ENCODE results near the gene LOXL1. TPM values are rescaled to one million over a fixed set of nuclear protein-coding genes. Genes with fewer than 3 reads are reported as not detected.

The LOXL1 gene
- polyA plus RNA-seq, 1 donor from 2014 or later = 2.1 TPM

GRCh38 chr15:73982222-73982962, 56.1 kb downstream of the LOXL1 start:
- Histone ChIP-seq H3K27ac (ENCODE audit: low read length) (no peak overlapping the region), H3K9me2 (ENCODE audit: insufficient read depth, low read length) (no peaks in the 10 kb centered on the region), H3F3A (ENCODE audit: insufficient read depth, low read length, poor library complexity, severe bottlenecking) (no peaks in the 10 kb centered on the region), H3K36me3 (ENCODE audit: insufficient read depth, low read length) (no peaks in the 10 kb centered on the region), H3K27me3 (ENCODE audit: insufficient read depth, low read depth, low read length) (no peaks in the 10 kb centered on the region), H3K79me2 (replicated peaks; ENCODE audit: insufficient read depth, low read length) (no peaks in the 10 kb centered on the region), H3K4me3 (ENCODE audit: low read length) (no peak overlapping the region), H3K4me2 (ENCODE audit: low read length) (no peak overlapping the region), H3K9ac (ENCODE audit: low read length) (no peak overlapping the region), H3K9me3 (ENCODE audit: low read length) (no peaks in the 10 kb centered on the region), H4K20me1 (ENCODE audit: insufficient read depth) (no peaks in the 10 kb centered on the region), H2AFZ (ENCODE audit: low read depth, low read length) (no peak overlapping the region)
- TF ChIP-seq SMC3 (conservative IDR thresholded peaks at IDR 0.05; ENCODE audit: poor library complexity) (no peak), POLR2AphosphoS5 (IDR thresholded peaks at IDR 0.05) (no peak), MXI1 (conservative IDR thresholded peaks at IDR 0.05; ENCODE audit: poor library complexity, severe bottlenecking) (no peak), EP300 (conservative IDR thresholded peaks at IDR 0.05; ENCODE audit: poor library complexity, severe bottlenecking) (no peak), RAD21 (conservative IDR thresholded peaks at IDR 0.05) (no peak)

- H3K79me2 ChIP-seq (replicated peaks; ENCODE audit: insufficient read depth, low read length) = no peaks in the 10 kb centered on the region
- H3K27ac ChIP-seq (ENCODE audit: low read length) = no peak overlapping the region
- no peaks in the 10 kb centered on the region for H3K36me3 ChIP-seq (ENCODE audit: insufficient read depth, low read length)
- H3K27me3 ChIP-seq (ENCODE audit: insufficient read depth, low read depth, low read length) = no peaks in the 10 kb centered on the region
- TF ChIP-seq EP300 (conservative IDR thresholded peaks at IDR 0.05; ENCODE audit: poor library complexity, severe bottlenecking) (no peak), POLR2AphosphoS5 (IDR thresholded peaks at IDR 0.05) (no peak), CTCF (IDR thresholded peaks at IDR 0.05; ENCODE audit: poor library complexity, severe bottlenecking) (no peak), TAF1 (IDR thresholded peaks at IDR 0.05; ENCODE audit: low read depth) (no peak), SMC3 (conservative IDR thresholded peaks at IDR 0.05; ENCODE audit: poor library complexity) (no peak), MXI1 (conservative IDR thresholded peaks at IDR 0.05; ENCODE audit: poor library complexity, severe bottlenecking) (no peak), EZH2 (IDR thresholded peaks at IDR 0.05; ENCODE audit: borderline replicate concordance, insufficient read depth, low read length, poor library complexity, severe bottlenecking) (no peak), REST (IDR thresholded peaks at IDR 0.05; ENCODE audit: borderline replicate concordance) (no peak), RAD21 (conservative IDR thresholded peaks at IDR 0.05) (no peak)
- no peak overlapping the region for H3K4me3 ChIP-seq (ENCODE audit: low read length)
- no peaks in the 10 kb centered on the region for H4K20me1 ChIP-seq (ENCODE audit: insufficient read depth)
- no peaks in the 10 kb centered on the region for H3F3A ChIP-seq (ENCODE audit: insufficient read depth, low read length, poor library complexity, severe bottlenecking)
- H3K9me3 ChIP-seq (ENCODE audit: low read length) = no peaks in the 10 kb centered on the region
- H3K4me2 ChIP-seq (ENCODE audit: low read length) = no peak overlapping the region
- H3K9me2 ChIP-seq (ENCODE audit: insufficient read depth, low read length) = no peaks in the 10 kb centered on the region
- no peak overlapping the region for H3K9ac ChIP-seq (ENCODE audit: low read length)
- no peak overlapping the region for H2AFZ ChIP-seq (ENCODE audit: low read depth, low read length)
These were observed 57.0 kb downstream of the LOXL1 start for GRCh38 chr15:73983211-73983727.
